Neuronal stem cell (in vitro differentiated cells): Measurements from ENCODE around the gene EIPR1.

Source experiments
- DNase-seq: peaks from one replicate; pipeline ENCODE4 v3.0.0-alpha.2; 2013; ENCODE audit warnings: low spot score
- H2AFZ ChIP-seq: one replicate; pipeline ENCODE4 v1.6.1; 2013; ENCODE audit warnings: mild to moderate bottlenecking, low read length, inconsistent platforms
- H2AK5ac ChIP-seq: 2 replicates; pipeline ENCODE4 v1.6.1; 2013; ENCODE audit warnings: low read depth, mild to moderate bottlenecking, inconsistent platforms, low read length, moderate library complexity, mixed read lengths
- H2BK120ac ChIP-seq: 2 replicates; pipeline ENCODE4 v1.6.1; 2013; ENCODE audit warnings: low read depth, mild to moderate bottlenecking, inconsistent platforms, low read length, moderate library complexity, mixed read lengths
- H2BK12ac ChIP-seq: one replicate; pipeline ENCODE4 v1.6.1; 2013; ENCODE audit warnings: low read length, inconsistent platforms
- H2BK15ac ChIP-seq: 2 replicates; pipeline ENCODE4 v1.6.1; 2013; ENCODE audit warnings: mild to moderate bottlenecking, low read length, inconsistent platforms, mixed read lengths
- H2BK5ac ChIP-seq: one replicate; pipeline ENCODE4 v1.6.1; 2013; ENCODE audit warnings: inconsistent platforms, mild to moderate bottlenecking, low read length, moderate library complexity
- H3K14ac ChIP-seq: one replicate; pipeline ENCODE4 v1.6.1; 2013; ENCODE audit warnings: low read length, inconsistent platforms
- H3K18ac ChIP-seq: 2 replicates; pipeline ENCODE4 v1.6.1; 2013; ENCODE audit warnings: low read length, inconsistent platforms
- H3K23ac ChIP-seq: 2 replicates; pipeline ENCODE4 v1.6.1; 2013; ENCODE audit warnings: low read depth, mild to moderate bottlenecking, mixed read lengths, low read length, inconsistent platforms; ENCODE audit not compliant: poor library complexity
- H3K27ac ChIP-seq: replicated peaks from 3 replicates; pipeline ENCODE4 v1.5.1; 2013; ENCODE audit warnings: low read length, inconsistent platforms
- H3K27me3 ChIP-seq, 3 experiments: 2 replicates each; pipeline ENCODE4 v1.6.1; 2013; ENCODE audit warnings: low read length in 3 of 3, mild to moderate bottlenecking in 2 of 3, inconsistent platforms in 1 of 3, low read depth in 1 of 3, mixed read lengths in 1 of 3, moderate library complexity in 1 of 3; ENCODE audit not compliant: control insufficient read depth in 3 of 3, insufficient read depth in 3 of 3
- H3K36me3 ChIP-seq, 2 donors: replicated peaks in 1 of 2; 2 replicates each; pipeline ENCODE4 v1.6.1; 2013; ENCODE audit warnings: low read length in 2 of 2; ENCODE audit not compliant: control insufficient read depth in 2 of 2, insufficient read depth in 2 of 2
- H3K4ac ChIP-seq: 2 replicates; pipeline ENCODE4 v1.6.1; 2013; ENCODE audit warnings: inconsistent platforms, mild to moderate bottlenecking, low read length, moderate library complexity
- H3K4me1 ChIP-seq, 2 donors: 1 replicate in 1 of 2; 2 replicates in 1 of 2; pipeline ENCODE4 v1.6.1; 2013; ENCODE audit warnings: low read length in 2 of 2, low read depth in 1 of 2; ENCODE audit not compliant: control insufficient read depth in 2 of 2, insufficient read depth in 1 of 2
- H3K4me2 ChIP-seq: one replicate; pipeline ENCODE4 v1.6.1; 2013; ENCODE audit warnings: mild to moderate bottlenecking, low read length, inconsistent platforms; ENCODE audit not compliant: insufficient read depth, poor library complexity, severe bottlenecking
- H3K4me3 ChIP-seq, 2 donors: 2 replicates each; pipeline ENCODE4 v1.5.1; 2013; ENCODE audit warnings: low read length in 2 of 2, mild to moderate bottlenecking in 2 of 2, inconsistent platforms in 1 of 2, moderate library complexity in 1 of 2
- H3K79me1 ChIP-seq: one replicate; pipeline ENCODE4 v1.6.1; 2013; ENCODE audit warnings: low read depth, mild to moderate bottlenecking, inconsistent platforms, low read length, moderate library complexity
- H3K9ac ChIP-seq: one replicate; pipeline ENCODE4 v1.6.1; 2013; ENCODE audit warnings: mild to moderate bottlenecking, low read depth, low read length, inconsistent platforms; ENCODE audit not compliant: poor library complexity
- H3K9me3 ChIP-seq, 2 donors: replicated peaks in 1 of 2; 2 replicates each; pipeline versions ENCODE3 to v1.6.1; 2013; ENCODE audit warnings: low read length in 2 of 2, mild to moderate bottlenecking in 2 of 2, inconsistent platforms in 1 of 2, low read depth in 1 of 2, mixed read lengths in 1 of 2, moderate library complexity in 1 of 2; ENCODE audit not compliant: control insufficient read depth in 2 of 2, insufficient read depth in 1 of 2
- H4K8ac ChIP-seq: one replicate; pipeline ENCODE4 v1.6.1; 2013; ENCODE audit warnings: low read depth, mild to moderate bottlenecking, inconsistent platforms, low read length, moderate library complexity
- H4K91ac ChIP-seq: one replicate; pipeline ENCODE4 v1.6.1; 2013; ENCODE audit warnings: low read length, low read depth, mild to moderate bottlenecking, inconsistent platforms; ENCODE audit not compliant: poor library complexity
- WGBS, 2 donors: extraction: QIAGEN DNeasy Blood & Tissue Kit; methylation state at CpG; one replicate each; pipeline ENCODE4 v1.1.7; 2013; ENCODE audit warnings: missing lambda C conversion rate in 2 of 2, mixed read lengths in 1 of 2; ENCODE audit not compliant: insufficient read length in 2 of 2, insufficient replicate concordance in 1 of 2; ENCODE audit errors: extremely low coverage in 2 of 2; 5-methylcytosine and 5-hydroxymethylcytosine counted together

EIPR1 gene

GRCh38 chr2:3321825-3322224 lies 55.8 kb downstream of the EIPR1 start:
- Histone ChIP-seq H2BK15ac (no peak overlapping the region), H2AK5ac (no peak overlapping the region), H3K4ac (no peak overlapping the region), H4K91ac (no peak overlapping the region), H3K14ac (no peak overlapping the region), H3K27ac (no peak overlapping the region), H4K8ac (peak overlapping the region; percentile 70), H3K9ac (no peak overlapping the region), H3K4me3 (no peak overlapping the region), H2BK120ac (no peak overlapping the region), H2BK5ac (no peak overlapping the region), H3K4me2 (no peak overlapping the region), H3K79me1 (peaks cover 18% of the 10 kb centered on the region), H2BK12ac (no peak overlapping the region), H3K9me3 (peaks cover under 1 to 2% of the 10 kb centered on the region in 2 donors), H3K36me3 (peaks cover 6 to 20% of the 10 kb centered on the region in 2 donors), H3K27me3 (no peaks in the 10 kb centered on the region), H2AFZ (no peak overlapping the region), H3K18ac (no peak overlapping the region), H3K23ac (no peak overlapping the region), H3K4me1 (peaks cover 0 to 4% of the 10 kb centered on the region in 2 donors)
- no CpG with 5 or more reads among the region's 17 CpGs for WGBS, 2 donors
- DNase-seq, result no peak

DNA sequence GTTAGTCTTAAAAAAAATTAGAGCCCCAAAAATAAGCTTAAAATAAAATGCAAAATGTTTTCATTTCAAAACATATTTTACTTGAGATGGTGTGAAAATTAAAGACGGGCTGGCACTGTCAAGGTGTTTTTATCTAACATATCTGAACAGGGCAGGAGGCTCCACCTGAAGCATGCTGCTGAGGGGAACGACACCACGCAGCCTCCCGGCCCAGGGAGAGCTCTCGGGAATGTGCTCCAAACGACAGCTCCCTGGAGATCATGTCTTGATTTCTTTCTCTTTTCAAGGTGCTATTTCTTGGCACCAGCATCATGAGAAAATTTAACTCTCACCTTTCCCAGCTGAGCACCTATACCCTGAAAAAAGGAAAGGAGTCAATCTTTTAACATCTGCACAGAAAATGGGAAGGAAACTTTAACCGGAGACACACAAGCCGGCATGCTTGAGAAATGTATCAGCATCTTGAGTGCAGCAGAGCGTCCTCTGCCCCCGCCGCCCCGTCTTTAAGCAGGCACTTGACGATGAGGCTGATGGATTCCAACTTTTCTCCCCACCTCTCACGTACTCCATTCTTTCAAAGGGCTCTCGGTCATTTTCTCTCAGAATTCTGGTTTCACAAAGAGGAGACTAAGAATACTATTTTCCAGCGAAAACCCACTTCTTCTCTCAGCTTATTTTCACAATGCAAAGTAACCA lies 56.6 kb downstream of the EIPR1 start:
- Histone ChIP-seq H3K14ac (no peak overlapping the region), H2BK12ac (no peak overlapping the region), H3K9ac (no peak overlapping the region), H3K9me3 (peaks cover 3 to 4% of the 10 kb centered on the region in 2 donors), H2BK5ac (no peak overlapping the region), H2AK5ac (no peak overlapping the region), H3K4me1 (peaks cover 0 to 4% of the 10 kb centered on the region in 2 donors), H3K18ac (no peak overlapping the region), H2BK120ac (no peak overlapping the region), H2BK15ac (no peak overlapping the region), H3K36me3 (peaks cover 6 to 20% of the 10 kb centered on the region in 2 donors), H3K79me1 (peaks cover 18% of the 10 kb centered on the region), H3K27ac (no peak overlapping the region), H3K4me3 (no peak overlapping the region), H2AFZ (no peak overlapping the region), H3K4me2 (no peak overlapping the region), H3K27me3 (no peaks in the 10 kb centered on the region), H4K91ac (no peak overlapping the region), H4K8ac (no peak overlapping the region), H3K4ac (no peak overlapping the region), H3K23ac (no peak overlapping the region)
- no peak for DNase-seq
- no CpG with 5 or more reads among the region's 16 CpGs for WGBS, 2 donors

GRCh38 chr2:3319745-3320566 lies 57.7 kb downstream of the EIPR1 start:
- Histone ChIP-seq H2BK15ac (no peak overlapping the region), H3K18ac (peak overlapping the region; percentile 42), H3K79me1 (peaks cover 18% of the 10 kb centered on the region), H3K23ac (peak overlapping the region; percentile 67), H3K27ac (no peak overlapping the region), H3K14ac (no peak overlapping the region), H3K36me3 (peaks cover 6 to 20% of the 10 kb centered on the region in 2 donors), H3K4me2 (no peak overlapping the region), H2AFZ (no peak overlapping the region), H3K9me3 (peaks cover 3 to 4% of the 10 kb centered on the region in 2 donors), H3K4me3 (no peak overlapping the region), H2BK12ac (no peak overlapping the region), H3K4me1 (peaks cover 0 to 4% of the 10 kb centered on the region in 2 donors), H2BK120ac (no peak overlapping the region), H3K9ac (no peak overlapping the region), H4K8ac (peak overlapping the region; percentile 74), H3K27me3 (no peaks in the 10 kb centered on the region), H2AK5ac (no peak overlapping the region), H4K91ac (no peak overlapping the region), H2BK5ac (no peak overlapping the region), H3K4ac (no peak overlapping the region)
- no peak for DNase-seq
- WGBS, 2 donors, result no CpG with 5 or more reads among the region's 26 CpGs

GRCh38 chr2:3319134-3319533 lies 58.5 kb downstream of the EIPR1 start:
- no peak overlapping the region for H3K4me3 ChIP-seq
- H3K18ac ChIP-seq, result no peak overlapping the region
- no peak overlapping the region for H2BK5ac ChIP-seq
- no peak overlapping the region for H2AK5ac ChIP-seq
- H2BK12ac ChIP-seq, result no peak overlapping the region
- H3K4me2 ChIP-seq, result no peak overlapping the region
- no peak for DNase-seq
- peaks cover 3 to 4% of the 10 kb centered on the region in 2 donors for H3K9me3 ChIP-seq
- no CpG with 5 or more reads among the region's 13 CpGs for WGBS, 2 donors
- H3K36me3 ChIP-seq, result peaks cover 6 to 20% of the 10 kb centered on the region in 2 donors
- H3K23ac ChIP-seq, result no peak overlapping the region
- H4K91ac ChIP-seq, result no peak overlapping the region
- no peak overlapping the region for H2BK120ac ChIP-seq
- peaks cover 18% of the 10 kb centered on the region for H3K79me1 ChIP-seq
- H3K4me1 ChIP-seq, result peaks cover 0 to 1% of the 10 kb centered on the region in 2 donors
- H3K14ac ChIP-seq, result no peak overlapping the region
- H2BK15ac ChIP-seq, result no peak overlapping the region
- no peaks in the 10 kb centered on the region for H3K27me3 ChIP-seq
- no peak overlapping the region for H3K4ac ChIP-seq
- H3K9ac ChIP-seq, result no peak overlapping the region
- no peak overlapping the region for H4K8ac ChIP-seq
- H2AFZ ChIP-seq, result no peak overlapping the region
- no peak overlapping the region for H3K27ac ChIP-seq
